ENCODE measurements around the gene KDM5B.

Gene KDM5B

GRCh38 chr1:202810615-202811295 is 2.5 kb upstream of the KDM5B start, which contains the start of gene PCAT6 (continued):
- TF ChIP-seq, protein P1, sequence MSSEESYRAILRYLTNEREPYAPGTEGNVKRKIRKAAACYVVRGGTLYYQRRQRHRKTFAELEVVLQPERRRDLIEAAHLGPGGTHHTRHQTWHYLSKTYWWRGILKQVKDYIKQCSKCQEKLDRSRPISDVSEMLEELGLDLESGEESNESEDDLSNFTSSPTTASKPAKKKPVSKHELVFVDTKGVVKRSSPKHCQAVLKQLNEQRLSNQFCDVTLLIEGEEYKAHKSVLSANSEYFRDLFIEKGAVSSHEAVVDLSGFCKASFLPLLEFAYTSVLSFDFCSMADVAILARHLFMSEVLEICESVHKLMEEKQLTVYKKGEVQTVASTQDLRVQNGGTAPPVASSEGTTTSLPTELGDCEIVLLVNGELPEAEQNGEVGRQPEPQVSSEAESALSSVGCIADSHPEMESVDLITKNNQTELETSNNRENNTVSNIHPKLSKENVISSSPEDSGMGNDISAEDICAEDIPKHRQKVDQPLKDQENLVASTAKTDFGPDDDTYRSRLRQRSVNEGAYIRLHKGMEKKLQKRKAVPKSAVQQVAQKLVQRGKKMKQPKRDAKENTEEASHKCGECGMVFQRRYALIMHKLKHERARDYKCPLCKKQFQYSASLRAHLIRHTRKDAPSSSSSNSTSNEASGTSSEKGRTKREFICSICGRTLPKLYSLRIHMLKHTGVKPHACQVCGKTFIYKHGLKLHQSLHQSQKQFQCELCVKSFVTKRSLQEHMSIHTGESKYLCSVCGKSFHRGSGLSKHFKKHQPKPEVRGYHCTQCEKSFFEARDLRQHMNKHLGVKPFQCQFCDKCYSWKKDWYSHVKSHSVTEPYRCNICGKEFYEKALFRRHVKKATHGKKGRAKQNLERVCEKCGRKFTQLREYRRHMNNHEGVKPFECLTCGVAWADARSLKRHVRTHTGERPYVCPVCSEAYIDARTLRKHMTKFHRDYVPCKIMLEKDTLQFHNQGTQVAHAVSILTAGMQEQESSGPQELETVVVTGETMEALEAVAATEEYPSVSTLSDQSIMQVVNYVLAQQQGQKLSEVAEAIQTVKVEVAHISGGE (tag by site-specific recombination; conservative IDR thresholded peaks at IDR 0.05; ENCODE audit: low read depth), result peak; percentile 73
- TF ChIP-seq RBAK (tag by site-specific recombination; IDR thresholded peaks at IDR 0.05) (no peak), ZNF549 (tag by site-specific recombination; IDR thresholded peaks at IDR 0.05) (no peak), ZBTB48 (tag by site-specific recombination; IDR thresholded peaks at IDR 0.05) (peak; percentile 99), ZNF202 (tag by site-specific recombination; IDR thresholded peaks at IDR 0.05; ENCODE audit: borderline replicate concordance) (no peak), ZNF629 (tag by site-specific recombination; IDR thresholded peaks at IDR 0.05) (peak; percentile 83), ZNF18 (tag by site-specific recombination; IDR thresholded peaks at IDR 0.05) (no peak), ZNF248 (tag by site-specific recombination; IDR thresholded peaks at IDR 0.05) (no peak), ZNF596 (tag by site-specific recombination; IDR thresholded peaks at IDR 0.05) (no peak), ZNF658 (tag by site-specific recombination; IDR thresholded peaks at IDR 0.05) (no peak), ZNF530 (tag by site-specific recombination; IDR thresholded peaks at IDR 0.05; ENCODE audit: low read depth) (no peak), SCRT1 (tag by site-specific recombination; IDR thresholded peaks at IDR 0.05; ENCODE audit: borderline replicate concordance) (no peak), ZNF112 (tag by site-specific recombination; IDR thresholded peaks at IDR 0.05) (no peak), ZNF664 (tag by site-specific recombination; IDR thresholded peaks at IDR 0.05) (no peak), ZBTB26 (tag by site-specific recombination; optimal IDR thresholded peaks at IDR 0.05) (peak; percentile 63), ZIC2 (tag by site-specific recombination; IDR thresholded peaks at IDR 0.05) (no peak), ZNF777 (tag by site-specific recombination; IDR thresholded peaks at IDR 0.05; ENCODE audit: borderline replicate concordance) (no peak), ZNF513 (tag by site-specific recombination; IDR thresholded peaks at IDR 0.05) (no peak), ZNF707 (tag by site-specific recombination; IDR thresholded peaks at IDR 0.05) (no peak), ZNF175 (tag by site-specific recombination; IDR thresholded peaks at IDR 0.05) (no peak), ZNF169 (tag by site-specific recombination; IDR thresholded peaks at IDR 0.05) (no peak), ZNF571 (tag by site-specific recombination; IDR thresholded peaks at IDR 0.05) (no peak), ZNF350 (tag by site-specific recombination; IDR thresholded peaks at IDR 0.05) (no peak), ZNF155 (tag by site-specific recombination; IDR thresholded peaks at IDR 0.05) (no peak)
- TF ChIP-seq, protein P2, sequence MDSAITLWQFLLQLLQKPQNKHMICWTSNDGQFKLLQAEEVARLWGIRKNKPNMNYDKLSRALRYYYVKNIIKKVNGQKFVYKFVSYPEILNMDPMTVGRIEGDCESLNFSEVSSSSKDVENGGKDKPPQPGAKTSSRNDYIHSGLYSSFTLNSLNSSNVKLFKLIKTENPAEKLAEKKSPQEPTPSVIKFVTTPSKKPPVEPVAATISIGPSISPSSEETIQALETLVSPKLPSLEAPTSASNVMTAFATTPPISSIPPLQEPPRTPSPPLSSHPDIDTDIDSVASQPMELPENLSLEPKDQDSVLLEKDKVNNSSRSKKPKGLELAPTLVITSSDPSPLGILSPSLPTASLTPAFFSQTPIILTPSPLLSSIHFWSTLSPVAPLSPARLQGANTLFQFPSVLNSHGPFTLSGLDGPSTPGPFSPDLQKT (IDR thresholded peaks at IDR 0.05; ENCODE audit: borderline replicate concordance, low read depth, low read length), result no peak

Data from HEK293 (cell line).